Activated CD4-positive, CD25-positive, alpha-beta regulatory T cell treated with anti-CD3 and anti-CD28 coated beads, Interleukin-2, amount 50 U/mL, for 16 hours (primary cell): ENCODE measurements around the gene MRM1.
A peak's percentile ranks its signal among the peaks of the same experiment; 100 is the strongest.
"Not testable (repeated sequence)": the region's sequence is repeated elsewhere in the genome, so short reads cannot be mapped to it uniquely, and the experiment has no call there.

ENCODE experiments used
- DNase-seq: peaks from one replicate; pipeline ENCODE4 v3.0.0-alpha.2; 2020; ENCODE audit warnings: low read depth, low spot score

The MRM1 gene

DNA sequence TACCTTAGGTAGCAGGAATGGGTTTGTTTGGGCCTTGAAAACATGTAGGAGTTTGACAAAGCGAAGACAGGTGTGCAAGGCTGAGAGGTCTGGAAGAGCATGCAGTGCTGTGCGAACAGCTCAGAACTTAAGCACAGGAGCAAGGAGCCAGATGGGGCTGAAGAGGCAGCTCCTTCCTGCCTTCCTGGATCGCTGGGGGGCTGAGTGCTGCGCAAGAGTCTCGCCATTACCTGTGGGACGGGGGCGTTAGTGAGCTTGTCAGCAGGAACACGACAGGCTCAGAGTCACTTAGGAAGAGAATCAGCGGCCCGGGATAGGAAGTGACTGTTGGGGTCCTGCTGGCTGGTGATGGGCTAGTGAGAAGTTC lies 464 bp upstream of the MRM1 start:
- no peak for DNase-seq

DNA sequence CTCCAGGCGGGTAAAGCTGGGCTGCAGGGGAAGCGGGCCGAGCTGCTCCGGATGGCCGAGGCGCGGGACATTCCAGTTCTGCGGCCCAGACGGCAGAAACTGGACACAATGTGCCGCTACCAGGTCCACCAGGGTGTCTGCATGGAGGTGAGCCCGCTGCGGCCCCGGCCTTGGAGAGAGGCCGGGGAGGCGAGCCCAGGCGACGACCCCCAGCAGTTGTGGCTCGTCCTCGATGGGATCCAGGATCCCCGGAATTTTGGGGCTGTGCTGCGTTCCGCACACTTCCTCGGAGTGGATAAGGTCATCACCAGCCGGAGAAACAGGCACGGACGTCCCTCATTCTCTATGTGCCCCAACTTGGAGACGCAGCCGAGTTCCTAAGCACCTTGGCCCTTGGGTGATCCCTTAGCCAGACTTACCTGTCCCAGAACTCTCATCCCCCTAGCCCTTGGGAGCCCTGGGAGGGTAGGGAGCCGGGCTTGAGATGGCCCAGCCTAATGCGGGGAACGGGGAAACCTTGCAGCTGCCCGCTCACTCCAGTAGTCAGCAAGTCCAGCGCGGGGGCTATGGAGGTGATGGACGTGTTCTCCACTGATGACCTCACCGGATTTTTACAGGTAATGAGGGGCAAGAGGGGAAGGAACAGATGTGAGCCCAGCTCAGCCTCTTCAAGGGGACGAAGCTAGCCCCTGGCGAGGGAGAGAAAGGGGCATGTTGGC lies 806 bp downstream of the MRM1 start:
- no peak for DNase-seq

DNA sequence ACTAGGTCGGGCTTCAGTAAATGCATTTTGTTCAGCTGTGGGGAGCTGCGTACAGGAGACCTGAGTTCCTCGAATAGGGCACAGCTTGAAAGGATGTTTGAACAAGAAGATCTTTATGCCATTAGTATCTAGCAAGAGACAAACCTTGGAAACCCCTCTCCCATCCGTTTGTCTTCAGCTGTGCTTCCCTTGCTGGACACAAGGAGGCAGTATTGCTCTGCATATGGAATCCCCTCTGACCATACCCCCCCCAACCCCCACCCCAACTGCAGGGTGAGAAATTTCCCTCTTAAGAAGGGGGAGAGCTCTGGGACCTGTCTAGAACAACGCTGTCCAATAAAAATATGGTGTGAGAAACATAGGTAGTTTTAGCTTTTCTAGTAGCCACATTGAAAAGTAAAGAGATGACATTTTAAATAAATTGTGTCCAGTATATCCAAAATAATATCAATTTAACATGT lies 1.6 kb downstream of the MRM1 start:
- DNase-seq, result peak; percentile 48

DNA sequence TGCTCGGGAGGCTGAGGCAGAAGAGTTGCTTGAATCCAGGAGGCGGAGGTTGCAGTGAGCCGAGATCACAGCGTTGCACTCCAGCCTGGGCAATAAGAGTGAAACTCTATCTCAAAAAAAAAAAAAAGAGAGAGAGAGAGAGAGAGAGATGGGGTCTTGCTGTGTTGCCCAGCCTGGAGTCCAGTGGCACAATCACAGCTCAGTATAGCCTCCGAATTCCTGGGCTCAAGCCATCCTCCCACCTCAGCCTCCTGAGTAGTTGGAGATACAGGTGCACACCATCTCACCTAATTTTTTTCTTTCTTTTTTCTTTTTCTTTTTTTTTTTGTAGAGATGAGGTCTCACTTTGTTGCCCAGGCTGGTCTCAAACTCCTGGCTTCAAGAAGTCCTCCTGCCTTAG lies 3.6 kb downstream of the MRM1 start:
- DNase-seq, result not testable (repeated sequence)

DNA sequence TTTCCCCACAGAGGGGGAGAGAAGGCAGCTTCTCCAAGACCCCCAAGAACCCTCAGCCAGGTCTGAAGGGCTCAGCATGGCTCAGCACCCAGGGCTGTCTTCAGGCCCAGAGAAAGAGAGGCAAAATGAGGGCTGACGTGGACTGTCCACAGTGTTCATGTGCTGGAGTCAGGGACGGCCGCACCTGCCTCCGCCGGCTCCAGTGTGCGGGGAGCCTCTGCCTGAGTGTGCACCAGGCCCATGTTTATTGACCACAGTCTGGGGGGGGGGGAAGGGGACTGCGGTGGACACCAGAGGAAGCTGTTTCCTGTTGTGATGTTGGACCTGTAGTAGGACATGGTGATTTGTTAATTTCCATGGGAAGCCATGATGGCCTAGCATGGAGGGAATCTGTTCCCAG lies 6.9 kb downstream of the MRM1 start:
- DNase-seq, result no peak

DNA sequence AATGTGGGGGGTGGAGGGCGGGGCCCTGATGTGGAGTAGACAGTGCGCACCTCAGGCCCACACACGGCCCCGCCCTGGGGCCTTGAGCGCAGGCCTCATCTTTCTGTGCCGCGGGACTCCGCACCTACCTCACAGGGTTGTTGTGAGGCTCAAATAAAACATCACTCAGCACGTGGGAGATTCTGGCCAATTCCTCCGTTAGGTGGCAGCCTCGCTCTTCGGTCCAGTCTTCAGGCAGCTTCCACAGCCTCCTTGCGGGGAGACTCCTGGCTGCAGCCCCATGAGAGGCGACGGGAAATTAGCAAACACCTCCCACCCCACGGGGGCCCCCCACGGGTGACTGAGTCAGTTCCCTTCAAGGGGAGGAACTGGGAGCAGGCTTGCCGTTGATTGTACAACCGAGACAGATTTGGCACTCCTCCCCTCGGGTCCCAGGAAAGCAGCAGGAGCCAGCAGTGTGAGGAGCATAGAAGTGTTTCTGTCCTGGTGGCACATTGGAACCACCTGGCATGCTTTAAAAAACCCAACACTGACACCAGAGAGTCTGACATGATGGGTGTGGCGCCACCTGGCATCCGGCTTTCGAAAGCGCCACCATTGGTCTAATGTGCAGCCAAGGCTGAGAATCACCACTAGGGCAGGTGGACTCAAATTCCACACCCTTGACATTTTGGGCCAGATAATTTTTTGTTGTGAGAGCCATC lies 7.6 kb downstream of the MRM1 start:
- DNase-seq, result no peak

DNA sequence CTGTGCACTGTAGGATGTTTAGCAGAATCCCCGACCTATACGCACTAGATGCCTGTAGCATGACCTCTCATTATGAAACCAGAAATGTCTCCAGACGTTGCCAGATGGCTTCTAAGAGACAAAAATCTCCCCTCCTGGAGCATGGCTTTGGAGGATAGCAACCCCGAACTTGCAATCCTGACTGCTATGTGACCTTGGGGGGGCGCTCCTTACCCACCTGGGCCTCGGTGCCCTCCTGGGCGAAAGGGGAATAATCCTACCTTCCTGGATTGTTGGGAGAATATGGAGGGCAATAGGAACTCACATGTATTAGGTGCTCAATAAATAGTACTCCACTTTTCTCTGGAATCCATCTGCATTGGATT lies 8.1 kb downstream of the MRM1 start:
- no peak for DNase-seq

DNA sequence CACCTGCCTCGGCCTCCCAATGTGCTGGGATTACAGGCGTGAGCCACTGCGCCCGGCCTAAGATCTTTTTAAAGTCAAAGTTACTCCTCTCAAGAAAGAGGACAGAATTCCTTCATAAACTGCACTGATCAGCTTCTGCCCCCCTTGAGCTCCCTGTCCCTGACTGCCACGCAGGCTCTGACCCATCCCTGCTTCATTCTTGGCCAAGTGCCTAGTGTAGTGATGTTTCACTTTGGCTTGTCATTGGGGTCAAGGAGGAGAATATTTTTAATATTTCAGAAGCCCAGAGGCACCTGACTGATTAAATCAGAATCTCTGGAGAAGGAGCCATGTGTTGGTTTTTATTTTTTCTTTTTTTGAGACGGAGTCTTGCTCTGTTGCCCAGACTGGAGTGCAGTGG lies 9.1 kb downstream of the MRM1 start:
- DNase-seq, result no peak

DNA sequence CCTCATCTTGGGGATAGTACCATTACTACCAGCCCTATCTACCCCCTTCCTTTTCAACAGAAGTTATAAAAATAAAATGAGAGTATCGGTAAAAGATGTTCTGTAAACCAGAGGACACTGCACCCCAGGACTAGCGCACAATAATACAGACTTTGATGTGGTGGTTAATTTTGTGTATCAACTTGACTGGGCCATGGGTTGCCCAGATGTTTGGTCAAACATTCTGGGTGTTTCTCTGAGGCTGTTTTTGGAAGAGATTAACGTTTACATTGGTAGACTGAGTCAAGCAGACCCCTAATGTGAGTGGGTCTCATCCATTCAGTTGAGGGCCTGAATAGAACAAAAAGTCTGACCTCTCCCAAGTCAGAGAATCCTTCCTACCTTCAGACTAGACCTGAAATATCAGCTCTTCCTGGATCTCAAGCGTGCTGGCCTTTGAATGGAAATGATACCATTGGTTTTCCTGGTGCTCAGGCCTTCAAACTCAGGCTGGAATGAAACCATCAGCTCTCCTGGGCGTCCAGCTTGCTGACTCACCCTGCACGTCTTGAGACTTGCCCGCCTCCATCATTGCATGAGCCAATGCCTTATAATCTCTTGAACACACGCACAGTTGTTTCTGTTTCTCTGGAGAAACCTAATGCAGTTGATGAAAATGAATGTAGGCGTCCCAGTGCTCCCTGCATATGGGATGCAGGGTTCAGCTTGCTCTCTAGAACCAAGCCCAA lies 10.1 kb downstream of the MRM1 start:
- no peak for DNase-seq

DNA sequence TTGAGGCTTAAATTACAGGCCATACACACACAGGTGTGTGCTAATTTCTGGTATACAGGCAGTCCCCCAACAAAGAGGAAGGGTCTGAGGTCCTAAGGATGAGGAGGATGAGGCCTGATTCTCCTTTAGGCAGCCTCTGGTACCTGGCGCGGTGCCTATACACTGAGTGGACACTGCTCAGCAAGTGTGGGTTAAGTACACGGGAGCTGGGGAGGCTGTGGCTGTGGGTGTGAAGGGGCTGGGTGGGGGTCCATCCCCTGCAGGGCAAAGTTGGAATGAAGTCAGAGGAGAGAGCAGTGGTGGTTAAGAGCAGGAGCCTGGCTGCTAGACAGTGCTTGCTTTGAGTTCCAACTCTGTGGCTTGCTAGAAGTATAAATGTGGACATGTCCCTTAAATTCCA lies 10.9 kb downstream of the MRM1 start:
- no peak for DNase-seq

DNA sequence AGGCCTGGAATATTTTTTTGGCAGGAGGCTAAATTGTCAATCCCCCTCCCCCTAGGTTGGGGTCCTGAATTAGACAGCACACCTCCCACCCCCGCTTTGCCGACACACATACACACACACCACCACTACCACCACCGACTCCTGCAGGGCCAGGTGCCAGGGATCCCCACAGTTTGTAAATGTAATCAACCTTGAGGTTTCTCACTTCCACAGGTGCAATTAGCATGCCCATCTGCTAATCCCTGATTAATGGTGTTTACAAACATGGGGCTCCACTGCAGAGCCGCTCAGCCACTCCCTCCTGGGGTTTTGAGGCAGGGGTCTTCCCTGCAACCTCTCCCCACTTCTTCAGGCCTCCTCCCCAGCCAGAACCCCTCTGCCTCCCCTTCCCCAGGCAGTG lies 11.8 kb downstream of the MRM1 start:
- no peak for DNase-seq

DNA sequence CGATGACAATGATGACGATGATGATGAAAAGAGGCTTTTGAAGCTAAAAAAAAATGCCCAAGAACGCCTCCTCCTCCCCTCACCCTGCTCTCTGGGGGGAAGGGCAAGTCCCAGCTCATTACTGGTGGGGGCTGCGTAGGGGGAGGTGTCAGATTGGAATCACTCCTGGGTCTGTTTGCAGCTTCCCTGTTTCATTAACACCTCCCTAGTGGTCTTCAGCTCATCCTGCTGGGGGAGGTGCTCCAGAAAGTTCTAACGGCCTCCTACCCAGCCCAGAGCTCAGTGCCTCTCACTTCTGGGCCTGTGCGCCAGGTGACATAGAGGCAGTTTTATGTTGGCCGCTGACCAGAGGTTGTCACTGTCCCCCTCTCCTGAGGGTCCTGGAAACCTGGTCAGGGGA lies 12.7 kb downstream of the MRM1 start:
- no peak for DNase-seq

DNA sequence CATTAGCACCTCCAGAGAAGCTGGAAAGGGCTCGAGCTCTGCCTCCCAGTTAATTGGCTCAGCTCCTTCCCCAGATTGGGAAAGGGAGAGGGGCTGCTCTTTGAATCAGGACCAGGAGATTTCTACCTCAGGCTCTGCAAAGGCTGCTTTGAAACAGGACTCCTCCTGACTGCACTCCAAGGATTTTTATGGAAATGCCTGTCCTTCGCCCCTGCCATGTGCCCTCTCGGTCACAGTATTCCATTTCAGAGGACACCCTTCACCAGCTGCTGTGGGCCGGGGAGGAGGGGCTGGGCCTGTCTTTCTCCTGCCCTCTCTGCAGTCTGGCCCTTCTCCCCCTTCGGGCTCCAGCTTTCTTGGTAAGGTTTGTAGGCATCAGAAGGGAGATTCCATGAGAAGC lies 13.6 kb downstream of the MRM1 start:
- DNase-seq, result no peak

DNA sequence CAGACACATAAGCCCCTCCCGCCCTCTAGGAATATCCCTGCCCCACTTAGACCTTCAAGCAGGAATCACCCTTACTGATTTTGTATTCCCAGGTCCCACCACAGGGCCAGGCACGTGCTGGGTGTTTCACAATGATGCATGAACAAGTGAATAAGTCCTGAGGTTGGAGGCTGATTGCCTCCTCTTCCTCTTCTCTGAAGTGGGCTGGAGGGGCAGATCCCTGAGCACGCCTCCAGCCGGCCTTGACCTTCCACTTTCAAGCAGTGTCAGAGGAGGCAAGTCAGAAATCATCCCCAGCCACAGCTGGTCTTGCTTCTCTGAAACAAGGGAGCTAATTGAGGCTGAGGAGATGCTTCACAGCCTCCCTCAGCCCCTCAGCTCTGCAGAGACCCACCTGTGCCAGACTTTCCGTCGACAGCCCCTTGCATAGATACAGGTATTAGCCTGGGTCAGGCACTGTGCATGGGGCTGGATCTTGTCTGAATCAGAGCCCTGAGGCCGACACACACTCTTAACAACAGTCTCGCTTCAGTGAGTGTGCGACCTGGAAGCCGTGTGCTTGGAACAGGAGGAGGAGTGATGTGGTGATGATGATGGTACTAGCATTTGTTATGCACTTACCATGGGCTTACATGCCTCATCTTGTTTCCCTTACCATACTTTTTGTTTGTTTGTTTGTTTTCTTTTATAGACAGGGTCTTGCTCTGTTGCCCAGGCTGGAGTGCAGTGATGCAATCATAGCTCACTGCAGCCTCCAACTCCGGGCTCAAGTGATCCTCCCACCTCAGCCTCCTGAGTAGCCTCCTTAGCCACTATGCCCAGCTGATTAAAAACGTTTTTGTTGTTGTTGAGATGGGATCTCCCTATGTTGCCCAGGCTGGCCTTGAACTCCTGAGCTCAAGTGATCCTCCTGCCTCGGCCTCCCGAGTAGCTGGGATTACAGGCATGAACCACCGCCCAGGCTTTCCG lies 15.0 kb downstream of the MRM1 start:
- no peak for DNase-seq

DNA sequence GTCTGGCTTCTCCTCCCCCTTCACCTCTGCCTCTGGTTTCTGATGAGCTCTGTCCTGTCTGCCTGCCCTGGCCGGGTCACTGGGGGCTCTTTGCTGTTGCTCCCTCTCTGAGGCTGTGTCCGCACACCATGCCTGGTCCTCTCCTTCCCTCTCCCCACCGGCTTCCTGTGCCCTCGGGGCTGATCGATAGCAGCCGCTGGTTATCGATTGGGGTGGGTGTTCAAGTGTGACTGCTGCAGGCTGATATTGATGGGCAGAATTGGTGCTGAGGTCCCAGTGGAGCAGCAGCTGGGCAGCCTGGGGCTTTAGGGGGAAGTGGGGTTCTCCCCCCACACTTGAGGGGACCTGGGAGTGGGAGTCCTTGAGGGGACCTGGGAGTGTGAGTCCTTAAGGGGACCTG lies 16.4 kb downstream of the MRM1 start:
- no peak for DNase-seq

DNA sequence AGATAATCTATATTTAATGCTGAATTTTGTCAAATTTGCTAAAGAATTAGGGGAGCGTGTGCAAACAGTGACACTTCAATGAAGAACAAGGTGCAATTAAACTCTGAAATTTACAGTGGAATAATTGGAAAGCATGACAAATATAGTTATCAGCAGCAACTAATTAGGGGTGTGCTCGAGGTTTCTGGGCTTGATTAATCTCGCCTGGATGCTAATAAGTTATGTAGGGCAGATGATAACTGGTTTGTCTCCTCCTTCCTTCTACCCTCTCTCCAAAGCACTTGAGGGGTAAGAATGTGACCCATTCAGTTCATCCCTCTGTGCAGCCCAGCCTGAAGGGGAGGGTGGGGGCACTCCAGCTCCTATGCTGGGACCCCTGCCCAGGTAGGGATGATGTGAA lies 21.9 kb downstream of the MRM1 start:
- no peak for DNase-seq

DNA sequence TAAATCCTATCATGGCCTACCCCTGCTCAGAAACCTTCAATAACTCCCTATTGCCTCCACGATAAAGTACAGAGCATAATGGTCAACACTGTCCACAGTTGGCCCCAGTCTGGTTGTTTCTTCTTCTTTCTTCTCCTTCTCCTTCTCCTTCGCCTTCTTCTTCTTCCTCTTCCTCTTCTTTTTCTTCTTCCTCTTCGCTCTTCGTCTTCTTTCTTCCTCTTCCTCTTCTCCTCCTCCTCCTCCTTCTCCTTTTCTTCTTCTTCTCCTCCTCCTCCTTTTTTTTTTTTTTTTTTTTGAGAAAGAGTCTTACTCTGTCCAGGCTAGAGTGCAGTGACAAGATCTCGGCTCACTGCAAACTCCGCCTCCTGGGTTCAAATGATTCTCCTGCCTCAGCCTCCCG lies 23.8 kb downstream of the MRM1 start:
- DNase-seq, result no peak

DNA sequence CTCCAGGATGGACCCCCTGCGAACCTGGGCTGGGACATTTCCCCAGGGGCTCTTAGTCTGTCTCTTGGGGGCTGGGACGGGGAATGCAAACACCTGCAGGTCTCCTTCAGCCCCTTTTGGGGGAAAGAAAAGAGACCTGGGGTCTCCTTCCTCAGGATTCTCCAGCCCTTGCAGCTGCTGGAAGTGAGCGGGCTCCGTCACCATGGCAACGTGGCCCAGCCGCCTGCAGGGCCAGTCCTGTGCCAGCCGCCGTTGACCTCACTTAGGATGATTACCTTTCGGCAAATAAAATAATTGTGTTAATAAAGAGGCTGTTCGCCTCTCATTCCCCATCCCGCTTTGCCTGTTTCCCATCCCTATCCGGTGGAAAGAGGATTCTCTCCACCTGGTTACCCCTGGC lies 25.7 kb downstream of the MRM1 start:
- DNase-seq, result no peak

DNA sequence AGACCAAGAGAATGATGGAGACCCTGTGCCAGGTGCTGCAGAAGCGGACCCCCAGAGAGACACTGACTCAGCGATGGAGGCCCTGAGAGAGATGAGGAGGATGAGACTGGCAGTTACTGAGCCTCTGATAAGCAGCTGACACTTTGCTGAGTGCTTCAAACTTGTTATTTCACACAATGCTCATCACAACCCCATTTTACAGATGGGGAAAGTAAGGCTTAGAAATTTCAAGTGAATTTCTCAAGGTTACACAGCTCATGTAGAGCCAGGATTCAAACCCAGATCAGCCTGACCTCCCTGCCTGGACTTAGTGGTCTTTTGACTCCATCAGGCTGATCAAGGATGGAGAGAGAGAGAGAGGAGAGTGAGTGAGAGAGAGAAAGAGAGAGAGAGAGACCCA lies 27.2 kb downstream of the MRM1 start:
- DNase-seq, result no peak

DNA sequence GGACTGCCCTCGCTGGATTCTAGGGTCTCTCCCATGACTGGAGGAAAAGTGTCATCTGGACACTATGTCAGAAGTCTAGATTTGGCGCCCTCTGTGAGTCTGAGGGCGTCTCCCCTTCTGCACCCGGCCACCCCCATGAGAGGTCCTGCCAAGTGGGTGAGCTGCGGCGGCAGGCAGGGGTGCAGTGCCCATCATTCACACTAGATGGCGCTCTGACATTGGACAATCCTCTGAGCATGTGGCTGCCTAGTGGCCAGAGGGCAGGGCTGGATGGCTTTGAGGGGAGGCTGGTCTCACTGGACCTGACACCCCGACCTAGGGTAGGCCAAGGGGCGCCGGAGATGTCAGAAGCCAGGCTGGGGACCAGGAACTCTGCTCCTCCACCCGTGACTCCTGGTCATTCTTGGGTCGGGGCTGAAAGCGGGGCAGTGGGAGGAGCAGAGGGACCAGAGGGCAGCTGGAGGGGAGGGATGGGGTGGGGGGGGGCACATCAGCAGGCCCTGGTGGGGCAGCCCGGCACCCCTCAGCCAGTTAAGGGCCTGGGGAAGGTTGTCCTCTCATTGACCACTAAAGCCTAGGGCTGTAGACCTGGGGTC lies 28.0 kb downstream of the MRM1 start:
- DNase-seq, result peak; percentile 64

DNA sequence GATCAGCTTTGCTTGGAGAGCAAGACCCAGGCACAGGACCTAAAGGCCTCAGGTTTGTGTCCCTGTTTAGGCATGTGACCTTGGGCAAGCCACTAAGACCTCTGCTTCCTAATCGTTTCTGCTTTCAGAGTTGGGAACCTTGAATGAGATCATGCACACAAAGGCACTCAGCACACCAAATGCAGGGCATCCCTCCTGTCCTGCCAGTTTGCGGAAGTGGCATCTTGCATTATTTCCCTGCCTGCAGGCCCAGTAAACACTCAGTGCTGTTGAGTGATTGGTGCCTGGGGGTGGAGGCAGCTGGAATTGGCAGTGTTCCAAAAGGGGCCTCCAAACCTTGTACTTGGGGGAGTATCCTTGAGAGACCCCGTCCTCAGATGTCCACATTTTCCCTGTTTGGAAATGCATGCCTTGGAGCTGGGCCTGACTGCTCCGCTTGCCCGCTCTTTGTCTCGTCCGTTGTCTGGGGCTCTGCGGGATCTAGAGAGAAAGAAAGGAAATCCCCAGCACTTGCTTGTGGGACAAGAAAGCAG lies 28.7 kb downstream of the MRM1 start:
- no peak for DNase-seq
